Stimulated activated CD4-positive, alpha-beta T cell treated with anti-CD3 and anti-CD28 coated beads, Interleukin-12 subunit alpha, Interleukin-12 subunit beta, amount 100 ng/mL, for 4 hours (primary cell): ENCODE results near the gene DCPS.
"Not testable (repeated sequence)": the region's sequence is repeated elsewhere in the genome, so short reads cannot be mapped to it uniquely, and the experiment has no call there.

ENCODE experiments used
- DNase-seq: peaks from one replicate; pipeline ENCODE4 v3.0.0-alpha.2; 2020

DCPS gene, protein sequence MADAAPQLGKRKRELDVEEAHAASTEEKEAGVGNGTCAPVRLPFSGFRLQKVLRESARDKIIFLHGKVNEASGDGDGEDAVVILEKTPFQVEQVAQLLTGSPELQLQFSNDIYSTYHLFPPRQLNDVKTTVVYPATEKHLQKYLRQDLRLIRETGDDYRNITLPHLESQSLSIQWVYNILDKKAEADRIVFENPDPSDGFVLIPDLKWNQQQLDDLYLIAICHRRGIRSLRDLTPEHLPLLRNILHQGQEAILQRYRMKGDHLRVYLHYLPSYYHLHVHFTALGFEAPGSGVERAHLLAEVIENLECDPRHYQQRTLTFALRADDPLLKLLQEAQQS

DNA sequence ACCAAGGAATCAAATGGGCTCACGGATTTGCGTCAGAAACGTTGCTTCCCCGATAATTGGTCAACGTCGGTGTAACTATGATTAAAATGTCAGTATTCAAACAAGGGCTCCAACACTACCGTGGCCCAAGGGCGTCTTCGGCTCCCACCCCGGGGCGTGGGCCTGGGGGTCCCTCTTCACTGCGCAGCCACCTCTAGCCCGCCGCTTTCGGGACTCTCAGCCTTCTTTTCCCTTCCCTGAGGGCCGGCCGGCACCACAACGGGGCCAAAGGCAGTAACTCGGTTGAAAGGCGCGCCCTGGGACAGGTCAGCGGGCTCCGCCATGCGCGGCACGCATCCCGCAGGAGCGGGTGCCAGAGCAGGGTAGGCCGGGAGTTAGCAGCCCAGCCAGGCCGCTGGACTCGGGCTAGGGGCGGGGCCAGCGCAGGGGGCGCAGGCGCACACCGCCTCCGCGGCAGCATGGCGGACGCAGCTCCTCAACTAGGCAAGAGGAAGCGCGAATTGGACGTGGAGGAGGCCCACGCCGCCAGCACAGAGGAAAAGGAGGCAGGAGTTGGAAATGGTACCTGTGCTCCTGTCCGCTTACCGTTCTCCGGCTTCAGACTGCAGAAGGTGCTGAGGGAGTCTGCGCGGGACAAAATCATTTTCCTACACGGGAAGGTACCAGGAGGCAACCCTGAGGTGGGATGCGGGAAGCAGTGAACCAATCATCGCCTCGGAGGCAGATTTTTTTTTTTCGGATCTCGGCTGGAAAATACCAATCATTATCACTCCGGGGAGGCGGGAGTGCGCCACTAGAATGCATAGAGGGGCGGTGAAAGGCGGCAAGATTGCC is at the start of gene DCPS:
DCPS (plus strand) TSS at position 438 of the 834 bp plus-strand sequence; CDS start at position 459, 21 bp downstream.
- DNase-seq = peak; percentile 83

DNA sequence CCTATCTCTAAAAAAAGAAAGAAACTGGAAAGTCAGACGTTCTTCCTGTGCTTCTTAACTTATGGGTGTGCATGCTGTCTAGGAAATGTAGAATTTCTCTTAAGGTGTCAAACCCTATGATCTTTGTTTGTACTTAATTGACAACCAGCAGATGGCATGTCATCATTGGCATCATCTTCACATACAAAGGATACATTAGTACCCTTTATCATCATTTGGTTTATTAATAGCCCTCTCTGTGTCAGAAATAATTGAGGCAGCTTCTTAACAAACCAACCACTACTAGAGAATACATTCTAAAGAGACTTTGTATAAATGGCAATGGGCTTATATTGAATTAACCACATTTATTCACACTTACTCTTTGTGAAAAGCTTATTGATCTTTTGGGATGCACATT is 49.0 kb upstream of the DCPS start:
- DNase-seq = no peak

- DNase-seq = not testable (repeated sequence)
Observed at GRCh38 chr11:126255507-126255906, 48.4 kb upstream of the DCPS start.

DNA sequence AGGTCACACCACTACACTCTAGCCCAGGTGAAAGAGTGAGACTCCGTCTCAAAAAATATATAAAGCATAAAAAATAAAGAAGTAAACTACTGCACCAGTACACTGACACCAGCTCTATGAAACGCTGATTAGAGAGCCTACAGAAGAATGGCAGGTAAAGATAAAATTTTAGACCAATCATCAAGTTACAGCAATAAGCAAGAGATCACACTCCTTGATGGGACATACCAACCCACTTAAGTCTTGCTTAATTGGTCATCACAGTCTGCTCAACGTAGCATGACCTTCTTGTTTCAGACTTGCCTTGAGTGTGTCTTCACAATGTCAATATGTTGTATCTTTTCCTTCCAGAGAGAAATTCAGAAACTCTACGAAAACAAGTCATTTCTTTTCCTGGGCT is 47.6 kb upstream of the DCPS start:
- DNase-seq = no peak

GRCh38 chr11:126257144-126257543 is 46.7 kb upstream of the DCPS start:
- DNase-seq = no peak

DNA sequence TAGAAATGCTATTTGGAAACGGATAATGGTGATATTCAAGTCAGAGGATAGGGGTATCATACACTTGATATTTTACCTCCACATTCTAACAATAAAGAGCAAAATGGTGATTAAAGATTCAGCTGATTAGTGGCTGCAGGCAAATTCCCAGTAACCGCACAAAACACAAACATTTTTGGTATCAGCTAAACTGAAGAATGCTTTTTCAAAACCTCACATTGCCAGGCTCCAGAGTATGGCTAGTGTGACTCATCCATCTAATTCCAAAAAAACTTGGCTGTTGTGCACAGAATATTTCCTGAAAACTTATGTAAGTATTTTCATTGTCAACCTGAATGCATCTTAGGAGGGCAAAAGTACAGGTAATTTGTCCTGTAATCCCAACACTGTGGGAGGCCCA is 46.1 kb upstream of the DCPS start:
- DNase-seq = no peak

DNA sequence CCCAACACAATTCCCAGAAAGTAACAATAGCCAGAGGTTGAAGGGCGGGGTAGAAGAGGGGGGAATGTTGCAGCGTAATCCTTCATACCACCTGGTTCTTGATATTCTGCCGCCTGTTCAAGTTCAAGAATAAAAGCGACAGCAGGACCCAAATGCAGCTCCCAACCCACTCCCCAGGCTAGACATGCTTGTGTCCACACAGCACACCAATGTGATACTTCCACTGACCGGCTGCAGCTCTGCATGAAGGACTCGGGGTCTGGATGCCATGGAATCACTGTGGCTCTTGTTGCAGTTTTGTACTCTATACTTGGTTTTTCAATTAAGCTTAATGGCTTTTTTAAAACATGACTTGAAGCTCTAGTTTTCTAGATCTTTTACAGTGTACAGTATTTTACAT is 41.6 kb upstream of the DCPS start:
- DNase-seq = no peak

DNA sequence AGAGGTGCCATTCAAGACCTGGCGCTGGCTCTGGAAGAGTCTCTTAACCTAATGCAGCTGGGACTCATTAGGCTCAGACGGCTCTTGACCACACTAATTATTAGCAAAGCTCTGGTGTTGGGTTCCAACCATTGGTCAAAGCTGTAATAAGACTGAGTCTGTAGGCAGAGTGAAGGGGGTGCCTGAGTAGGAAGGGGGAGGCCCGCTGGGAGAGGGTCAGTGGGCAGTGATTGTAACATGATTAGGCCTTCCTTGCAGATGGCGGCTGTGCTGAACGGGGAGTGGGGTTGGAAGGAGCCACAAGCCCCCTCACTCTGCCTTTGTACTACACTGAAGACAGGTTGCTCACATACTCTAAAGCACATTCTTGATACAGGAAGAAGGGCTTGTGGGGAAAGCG is 40.4 kb upstream of the DCPS start:
- DNase-seq = no peak

GRCh38 chr11:126265811-126266210 is 38.0 kb upstream of the DCPS start:
- no peak for DNase-seq

GRCh38 chr11:126267650-126268049 is 36.2 kb upstream of the DCPS start:
- DNase-seq = no peak

DNA sequence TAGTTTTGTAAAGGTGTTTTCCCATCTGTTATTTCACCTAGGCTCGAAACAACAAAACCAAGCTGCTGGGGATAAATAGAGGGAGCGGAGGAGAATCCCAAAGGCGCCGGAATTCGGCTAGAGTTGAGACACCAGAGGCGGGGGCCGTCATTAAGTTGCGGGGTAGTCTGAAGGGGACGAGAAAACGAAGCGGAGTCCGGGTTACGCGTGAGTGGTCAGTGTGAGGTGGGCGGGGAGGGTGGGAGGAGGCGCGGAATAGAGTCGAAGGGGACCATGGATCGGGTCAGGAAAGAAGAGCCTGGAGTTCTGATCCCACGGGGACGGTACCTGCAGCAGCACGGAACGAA is 35.5 kb upstream of the DCPS start:
- no peak for DNase-seq

DNA sequence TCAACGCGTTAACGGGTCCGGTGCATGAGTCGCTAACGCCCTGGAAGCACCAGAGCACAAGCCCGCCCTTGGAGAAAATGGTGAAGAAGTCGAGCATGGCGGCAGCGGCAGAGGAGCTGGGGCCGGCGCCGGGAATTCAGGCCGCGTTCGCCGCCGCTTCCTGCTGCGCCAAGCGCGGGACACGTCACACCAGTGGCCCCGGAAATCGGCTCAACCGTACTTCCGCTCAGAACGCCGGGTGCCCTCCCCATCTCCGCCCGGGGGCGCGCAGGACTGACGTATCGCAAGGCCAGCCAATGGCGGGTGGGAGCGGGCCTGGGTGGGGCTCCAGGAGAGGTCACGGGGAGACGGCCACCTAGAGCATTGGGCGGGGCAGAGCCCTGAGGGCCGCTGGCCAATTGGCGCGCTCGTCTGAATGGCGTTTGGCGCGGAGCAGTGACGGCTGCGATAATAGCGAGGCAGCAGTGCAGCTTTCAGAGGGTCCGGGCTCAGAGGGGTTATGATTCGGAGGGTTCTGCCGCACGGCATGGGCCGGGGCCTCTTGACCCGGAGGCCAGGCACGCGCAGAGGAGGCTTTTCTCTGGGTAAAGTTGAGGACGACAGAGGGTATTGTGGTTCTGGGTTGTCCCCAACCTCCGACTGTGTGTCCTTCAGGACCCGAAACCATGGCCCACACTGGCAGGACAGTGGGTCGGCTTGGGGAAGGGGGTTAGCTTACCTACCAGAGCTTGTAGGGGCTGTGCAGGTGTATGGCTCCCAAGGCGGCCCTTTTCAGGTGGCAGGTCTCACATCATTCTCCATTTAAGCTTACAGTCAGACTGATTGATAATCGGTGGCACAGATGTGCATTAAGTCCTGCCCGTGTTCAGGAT is 34.9 kb upstream of the DCPS start, which contains the start of the genes FOXRED1 and SRPRA:
FOXRED1 (plus strand) TSS at position 447 of the 872 bp plus-strand sequence; CDS start at position 500, 53 bp downstream.
SRPRA (minus strand) TSS at position 188 of the 872 bp plus-strand sequence; CDS start at position 97, 91 bp downstream.
- peak; percentile 99 for DNase-seq

- no peak for DNase-seq
Observed at GRCh38 chr11:126277322-126277721, 26.5 kb upstream of the DCPS start.

GRCh38 chr11:126277780-126278179 is 26.1 kb upstream of the DCPS start:
- no peak for DNase-seq

DNA sequence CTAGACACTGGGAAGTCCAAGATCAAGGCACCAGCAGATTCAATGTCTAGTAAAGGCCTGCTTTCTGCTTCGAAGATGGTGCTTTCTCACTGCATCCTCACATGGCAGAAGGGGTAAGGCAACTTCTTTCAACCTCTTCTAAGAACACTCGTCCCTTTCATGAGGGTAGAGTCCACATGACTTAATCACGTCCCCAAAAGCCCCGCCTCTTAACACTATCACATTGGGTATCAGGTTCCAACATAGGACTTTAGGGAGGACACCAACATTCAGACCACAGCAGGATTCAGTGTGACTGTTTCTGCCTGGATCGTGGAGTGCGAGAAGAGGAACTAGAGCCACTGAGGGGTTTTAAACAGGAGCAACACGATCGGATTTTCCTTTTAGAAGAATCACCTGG is 24.7 kb upstream of the DCPS start:
- DNase-seq = no peak

DNA sequence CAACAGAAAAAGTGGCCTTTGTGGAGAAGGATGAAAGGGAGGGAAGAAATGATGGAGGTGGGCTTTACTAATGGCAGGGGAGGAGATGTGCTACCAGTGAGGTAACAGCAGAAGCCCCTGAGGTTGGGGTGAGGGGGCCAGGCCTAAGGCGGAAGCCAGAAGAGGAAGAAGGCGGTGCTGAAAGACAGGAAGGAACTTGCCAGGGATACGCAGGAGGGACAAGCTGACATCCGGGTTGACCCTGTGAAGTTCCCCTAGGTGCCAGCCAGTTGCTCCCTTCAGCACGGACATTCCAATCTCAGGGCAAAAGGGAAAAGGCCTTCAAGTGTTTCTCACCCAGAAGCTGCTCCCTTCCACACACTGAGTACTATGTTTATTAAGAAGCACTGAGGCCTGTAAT is 23.3 kb upstream of the DCPS start:
- no peak for DNase-seq

- DNase-seq = no peak
Observed at GRCh38 chr11:126281245-126281644, 22.6 kb upstream of the DCPS start.

- DNase-seq = no peak
Observed at GRCh38 chr11:126281666-126282175, 22.1 kb upstream of the DCPS start.

- peak; percentile 34 for DNase-seq
Observed at GRCh38 chr11:126282361-126282735, 21.5 kb upstream of the DCPS start.

- peak; percentile 53 for DNase-seq
Observed at GRCh38 chr11:126282736-126283591, 20.9 kb upstream of the DCPS start, which contains the start of gene TIRAP. TSS of gene TIRAP (plus strand) at chr11:126283093. CDS start at chr11:126290895, 7,802 bp downstream.

DNA sequence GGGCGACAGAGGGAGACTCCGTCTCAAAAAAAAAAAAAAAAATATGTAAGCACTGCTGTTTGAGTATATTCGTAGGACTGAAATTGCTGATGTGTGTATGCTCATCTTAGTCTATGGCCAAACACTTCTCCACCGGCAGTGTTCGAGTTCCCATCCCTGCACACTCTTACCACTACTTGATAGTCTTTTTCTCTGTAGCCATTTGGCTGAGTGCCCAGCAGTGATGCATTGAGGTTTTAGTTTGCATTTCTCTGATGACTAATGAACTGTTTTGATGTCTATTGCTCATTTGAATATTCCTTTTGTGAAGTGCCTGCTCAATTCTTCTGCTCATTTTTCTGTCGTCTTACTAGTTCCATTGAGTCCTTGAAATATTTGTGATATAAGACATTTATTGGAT is 19.0 kb upstream of the DCPS start:
- DNase-seq = peak; percentile 81

GRCh38 chr11:126288237-126288636 is 15.6 kb upstream of the DCPS start:
- no peak for DNase-seq
